H1 (cell line): ENCODE measurements around the gene NIPSNAP2.
"Not testable (repeated sequence)": the region's sequence is repeated elsewhere in the genome, so short reads cannot be mapped to it uniquely, and the experiment has no call there.

ENCODE experiments used
- EP300 ChIP-seq, 2 experiments: IDR thresholded peaks; 1 replicate in 1 of 2; 2 replicates in 1 of 2; pipeline ENCODE4 v1.6.1; 2011 to 2012; ENCODE audit warnings: low read depth in 2 of 2, low read length in 2 of 2, mild to moderate bottlenecking in 2 of 2, borderline replicate concordance in 1 of 2, inconsistent platforms in 1 of 2, moderate library complexity in 1 of 2
- EZH2 ChIP-seq: fragments of 200-600 bp; sonication (generic); IDR thresholded peaks from 2 replicates; pipeline ENCODE4 v1.7.1; 2012; ENCODE audit warnings: low read depth, mild to moderate bottlenecking, moderate library complexity, low read length, inconsistent platforms; ENCODE audit not compliant: severe bottlenecking
- KDM5A ChIP-seq: fragments of 200-600 bp; IDR thresholded peaks from 2 replicates; pipeline ENCODE4 v1.7.1; 2012; ENCODE audit warnings: mild to moderate bottlenecking, low read length, inconsistent platforms, mixed read lengths
- NANOG ChIP-seq: IDR thresholded peaks from 2 replicates; pipeline ENCODE4 v1.6.1; 2011; ENCODE audit warnings: low read length, low read depth, mild to moderate bottlenecking, inconsistent platforms; ENCODE audit not compliant: insufficient read depth, poor library complexity, severe bottlenecking
- POLR2A ChIP-seq, 2 experiments: IDR thresholded peaks; 1 replicate in 1 of 2; 2 replicates in 1 of 2; pipeline ENCODE4 v1.6.1; 2011; ENCODE audit warnings: low read depth in 2 of 2, low read length in 2 of 2, mild to moderate bottlenecking in 2 of 2; ENCODE audit errors: control extremely low read depth in 1 of 2
- RFX5 ChIP-seq: IDR thresholded peaks from 2 replicates; pipeline ENCODE4 v1.6.1; 2011; ENCODE audit warnings: low read depth, low read length, improper control_type of control experiment, borderline replicate concordance
- SIN3A ChIP-seq, 2 experiments: IDR thresholded peaks in 1 of 2; conservative IDR thresholded peaks in 1 of 2; 2 replicates each; pipeline ENCODE4 v1.6.1; 2011 to 2012; ENCODE audit warnings: low read length in 2 of 2, improper control_type of control experiment in 1 of 2, low read depth in 1 of 2, mild to moderate bottlenecking in 1 of 2
- TCF12 ChIP-seq: IDR thresholded peaks from 2 replicates; pipeline ENCODE4 v1.6.1; 2011; ENCODE audit warnings: low read depth, mild to moderate bottlenecking, low read length
- YY1 ChIP-seq: IDR thresholded peaks from 2 replicates; pipeline ENCODE4 v1.6.1; 2011; ENCODE audit warnings: low read depth, mild to moderate bottlenecking, low read length
- ZNF274 ChIP-seq: IDR thresholded peaks from 2 replicates; pipeline ENCODE4 v1.7.0; 2012; ENCODE audit warnings: low read length, borderline replicate concordance; ENCODE audit errors: extremely low read depth
- TF ChIP-seq, protein P1 (sequence below), 3 experiments: IDR thresholded peaks; 1 replicate in 2 of 3; 2 replicates in 1 of 3; pipeline versions ENCODE4 v1.5.1 to v1.6.1; 2011; ENCODE audit warnings: low read length in 3 of 3, mild to moderate bottlenecking in 3 of 3, inconsistent platforms in 2 of 3, low read depth in 1 of 3, moderate library complexity in 1 of 3; ENCODE audit not compliant: insufficient read depth in 1 of 3; ENCODE audit errors: control extremely low read depth in 1 of 3

DNA sequence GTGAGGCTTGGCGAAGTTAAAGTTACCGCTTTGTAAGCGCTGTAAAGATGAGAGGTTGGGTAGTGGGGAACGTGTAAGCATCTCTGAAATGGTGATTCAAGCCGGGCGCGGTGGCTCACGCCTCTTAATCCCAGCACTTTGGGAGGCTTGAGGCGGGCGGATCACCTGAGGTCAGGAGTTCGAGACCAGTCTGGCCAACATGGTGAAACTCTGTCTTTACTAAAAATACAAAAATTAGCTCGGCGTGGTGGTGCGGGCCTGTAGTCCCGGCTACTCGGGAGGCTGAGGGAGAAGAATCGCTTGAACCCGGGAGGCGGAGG is 12.1 kb upstream of the NIPSNAP2 start:
- TF ChIP-seq, protein P1, sequence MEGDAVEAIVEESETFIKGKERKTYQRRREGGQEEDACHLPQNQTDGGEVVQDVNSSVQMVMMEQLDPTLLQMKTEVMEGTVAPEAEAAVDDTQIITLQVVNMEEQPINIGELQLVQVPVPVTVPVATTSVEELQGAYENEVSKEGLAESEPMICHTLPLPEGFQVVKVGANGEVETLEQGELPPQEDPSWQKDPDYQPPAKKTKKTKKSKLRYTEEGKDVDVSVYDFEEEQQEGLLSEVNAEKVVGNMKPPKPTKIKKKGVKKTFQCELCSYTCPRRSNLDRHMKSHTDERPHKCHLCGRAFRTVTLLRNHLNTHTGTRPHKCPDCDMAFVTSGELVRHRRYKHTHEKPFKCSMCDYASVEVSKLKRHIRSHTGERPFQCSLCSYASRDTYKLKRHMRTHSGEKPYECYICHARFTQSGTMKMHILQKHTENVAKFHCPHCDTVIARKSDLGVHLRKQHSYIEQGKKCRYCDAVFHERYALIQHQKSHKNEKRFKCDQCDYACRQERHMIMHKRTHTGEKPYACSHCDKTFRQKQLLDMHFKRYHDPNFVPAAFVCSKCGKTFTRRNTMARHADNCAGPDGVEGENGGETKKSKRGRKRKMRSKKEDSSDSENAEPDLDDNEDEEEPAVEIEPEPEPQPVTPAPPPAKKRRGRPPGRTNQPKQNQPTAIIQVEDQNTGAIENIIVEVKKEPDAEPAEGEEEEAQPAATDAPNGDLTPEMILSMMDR (IDR thresholded peaks at IDR 0.05; ENCODE audit: control extremely low read depth in 1 of 3, insufficient read depth in 1 of 3, low read depth in 1 of 3, low read length in 3 of 3): not testable (repeated sequence)
- not testable (repeated sequence) for TF ChIP-seq RFX5; POLR2A (IDR thresholded peaks at IDR 0.05; ENCODE audit: control extremely low read depth in 1 of 2, low read depth in 2 of 2, low read length in 2 of 2); EZH2; EP300 (IDR thresholded peaks at IDR 0.05; ENCODE audit: borderline replicate concordance in 1 of 2, low read depth in 2 of 2, low read length in 2 of 2); KDM5A; SIN3A (conservative IDR thresholded peaks at IDR 0.05 in 1 of 2, IDR thresholded peaks at IDR 0.05 in 1 of 2; ENCODE audit: low read depth in 1 of 2, low read length in 2 of 2); TCF12; YY1; ZNF274; NANOG
